Loucy (cell line): ENCODE results near the gene RPL27.

Source experiments
- H2AFZ ChIP-seq: fragments of 200-600 bp; sonication (generic); 2 replicates; pipeline ENCODE4 v1.6.0; 2016; ENCODE audit warnings: antibody characterized with exemption, mild to moderate bottlenecking, low read length, moderate library complexity
- H3F3A ChIP-seq: fragments of 200-600 bp; 2 replicates; pipeline ENCODE4 v1.6.0; 2016; ENCODE audit warnings: antibody characterized with exemption, low read depth, mild to moderate bottlenecking
- H3K27me3 ChIP-seq: fragments of 200-600 bp; sonication (generic); 2 replicates; pipeline ENCODE4 v1.6.1; 2014; ENCODE audit warnings: low read length, mild to moderate bottlenecking; ENCODE audit not compliant: insufficient read depth, poor library complexity, severe bottlenecking
- H3K36me3 ChIP-seq: fragments of 200-600 bp; sonication (generic); 2 replicates; pipeline ENCODE4 v1.6.1; 2016; ENCODE audit warnings: low read length; ENCODE audit not compliant: insufficient read depth
- H3K4me1 ChIP-seq: fragments of 200-600 bp; sonication (generic); 2 replicates; pipeline ENCODE4 v1.5.1; 2014; ENCODE audit warnings: low read length, mild to moderate bottlenecking; ENCODE audit not compliant: insufficient read depth, poor library complexity, severe bottlenecking
- H3K4me2 ChIP-seq: fragments of 200-600 bp; sonication (generic); 2 replicates; pipeline ENCODE4 v1.6.0; 2014; ENCODE audit warnings: antibody characterized with exemption, low read length, low read depth, mild to moderate bottlenecking; ENCODE audit not compliant: poor library complexity, severe bottlenecking
- H3K4me3 ChIP-seq: fragments of 200-600 bp; sonication (generic); 2 replicates; pipeline ENCODE4 v1.5.1; 2014; ENCODE audit warnings: low read length, mild to moderate bottlenecking, mixed read lengths; ENCODE audit not compliant: poor library complexity, severe bottlenecking
- H3K79me2 ChIP-seq: fragments of 200-600 bp; sonication (generic); 2 replicates; pipeline ENCODE4 v1.6.1; 2014; ENCODE audit warnings: low read length; ENCODE audit not compliant: insufficient read depth
- H3K9ac ChIP-seq: fragments of 200-600 bp; sonication (generic); 2 replicates; pipeline ENCODE4 v1.6.0; 2014; ENCODE audit warnings: mild to moderate bottlenecking, low read depth, low read length, moderate library complexity; ENCODE audit not compliant: poor library complexity, severe bottlenecking
- H3K9me2 ChIP-seq: fragments of 200-600 bp; sonication (generic); replicated peaks from 2 replicates; pipeline ENCODE4 v1.6.1; 2016; ENCODE audit warnings: low read depth, low read length, mixed read lengths
- H3K9me3 ChIP-seq: fragments of 200-600 bp; sonication (generic); 2 replicates; pipeline ENCODE4 v1.6.1; 2014; ENCODE audit warnings: mild to moderate bottlenecking, antibody characterized with exemption, low read length, low read depth; ENCODE audit not compliant: insufficient read depth
- H4K20me1 ChIP-seq: fragments of 200-600 bp; sonication (generic); 2 replicates; pipeline ENCODE4 v1.6.0; 2014; ENCODE audit warnings: antibody characterized with exemption, low read length, mild to moderate bottlenecking; ENCODE audit not compliant: insufficient read depth, poor library complexity, severe bottlenecking
- EZH2phosphoT487 ChIP-seq: fragments of 200-600 bp; IDR thresholded peaks from 2 replicates; pipeline ENCODE4 v1.6.1; 2018; ENCODE audit warnings: antibody characterized with exemption, mild to moderate bottlenecking, moderate library complexity, borderline replicate concordance
- TF ChIP-seq, protein P1 (sequence below): fragments of 200-600 bp; sonication (generic); conservative IDR thresholded peaks from 2 replicates; pipeline ENCODE4 v1.5.1; 2014; ENCODE audit warnings: mild to moderate bottlenecking, antibody characterized with exemption, low read length

The RPL27 gene

DNA sequence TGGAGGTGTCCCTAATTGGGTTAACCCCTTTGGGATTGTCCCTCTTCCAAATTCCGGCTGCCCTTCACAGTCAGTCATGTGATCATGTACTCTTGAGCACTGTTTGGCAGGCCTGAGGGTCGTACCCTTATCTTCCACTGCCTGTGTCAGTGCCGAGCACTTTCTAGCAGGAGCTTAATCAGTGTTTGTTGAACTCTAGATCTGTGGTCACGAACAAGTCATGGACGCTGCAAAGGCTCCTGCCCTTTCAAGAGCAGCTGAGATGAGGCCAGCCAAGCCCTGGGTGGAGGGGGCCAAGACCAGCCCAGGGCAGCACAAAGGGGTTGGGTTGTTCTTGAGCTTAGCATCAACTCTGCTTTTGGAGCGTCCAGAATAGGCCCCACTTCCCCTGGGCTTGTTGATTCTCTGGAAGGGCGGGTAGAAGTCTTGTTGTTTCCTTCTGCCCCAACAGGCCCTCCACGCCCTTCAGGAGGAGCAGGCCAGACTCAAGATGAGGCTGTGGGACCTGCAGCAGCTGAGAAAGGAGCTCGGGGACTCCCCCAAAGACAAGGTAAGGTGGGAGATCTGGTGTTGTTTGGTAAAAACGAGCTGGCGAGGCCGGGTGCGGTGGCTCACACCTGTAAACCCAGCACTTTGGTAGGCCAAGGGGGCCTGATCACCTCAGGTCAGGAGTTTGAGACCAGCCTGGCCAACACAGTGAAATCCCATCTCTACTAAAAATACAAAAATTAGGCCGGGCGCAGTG is 13.7 kb downstream of the RPL27 start:
- H3K9ac ChIP-seq: no peak overlapping the region
- TF ChIP-seq EZH2phosphoT487: no peak
- TF ChIP-seq, protein P1, sequence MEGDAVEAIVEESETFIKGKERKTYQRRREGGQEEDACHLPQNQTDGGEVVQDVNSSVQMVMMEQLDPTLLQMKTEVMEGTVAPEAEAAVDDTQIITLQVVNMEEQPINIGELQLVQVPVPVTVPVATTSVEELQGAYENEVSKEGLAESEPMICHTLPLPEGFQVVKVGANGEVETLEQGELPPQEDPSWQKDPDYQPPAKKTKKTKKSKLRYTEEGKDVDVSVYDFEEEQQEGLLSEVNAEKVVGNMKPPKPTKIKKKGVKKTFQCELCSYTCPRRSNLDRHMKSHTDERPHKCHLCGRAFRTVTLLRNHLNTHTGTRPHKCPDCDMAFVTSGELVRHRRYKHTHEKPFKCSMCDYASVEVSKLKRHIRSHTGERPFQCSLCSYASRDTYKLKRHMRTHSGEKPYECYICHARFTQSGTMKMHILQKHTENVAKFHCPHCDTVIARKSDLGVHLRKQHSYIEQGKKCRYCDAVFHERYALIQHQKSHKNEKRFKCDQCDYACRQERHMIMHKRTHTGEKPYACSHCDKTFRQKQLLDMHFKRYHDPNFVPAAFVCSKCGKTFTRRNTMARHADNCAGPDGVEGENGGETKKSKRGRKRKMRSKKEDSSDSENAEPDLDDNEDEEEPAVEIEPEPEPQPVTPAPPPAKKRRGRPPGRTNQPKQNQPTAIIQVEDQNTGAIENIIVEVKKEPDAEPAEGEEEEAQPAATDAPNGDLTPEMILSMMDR: no peak
- H3K4me3 ChIP-seq: no peak overlapping the region
- H3K4me1 ChIP-seq: no peaks in the 10 kb centered on the region
- no peaks in the 10 kb centered on the region for H3F3A ChIP-seq
- H3K9me2 ChIP-seq: no peaks in the 10 kb centered on the region
- no peaks in the 10 kb centered on the region for H4K20me1 ChIP-seq
- H3K4me2 ChIP-seq: no peak overlapping the region
- H3K9me3 ChIP-seq: no peaks in the 10 kb centered on the region
- no peak overlapping the region for H2AFZ ChIP-seq
- no peaks in the 10 kb centered on the region for H3K27me3 ChIP-seq
- H3K36me3 ChIP-seq: peaks cover 23% of the 10 kb centered on the region; the same call in 1 of the 2 replicates
- H3K79me2 ChIP-seq: peaks cover 5% of the 10 kb centered on the region; the same call in 1 of the 2 replicates

DNA sequence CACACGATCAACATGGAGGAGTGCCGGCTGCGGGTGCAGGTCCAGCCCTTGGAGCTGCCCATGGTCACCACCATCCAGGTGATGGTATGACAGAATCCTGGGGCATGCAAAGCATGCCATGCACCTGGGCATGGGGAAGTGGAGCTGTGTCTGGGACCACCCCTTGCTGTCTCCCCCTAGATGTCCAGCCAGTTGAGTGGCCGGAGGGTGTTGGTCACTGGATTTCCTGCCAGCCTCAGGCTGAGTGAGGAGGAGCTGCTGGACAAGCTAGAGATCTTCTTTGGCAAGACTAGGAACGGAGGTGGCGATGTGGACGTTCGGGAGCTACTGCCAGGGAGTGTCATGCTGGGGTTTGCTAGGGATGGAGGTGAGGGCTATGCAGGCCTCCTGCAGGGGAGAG is 15.1 kb downstream of the RPL27 start:
- Histone ChIP-seq H3K79me2 (peaks cover 12% of the 10 kb centered on the region; the same call in 1 of the 2 replicates), H3F3A (no peaks in the 10 kb centered on the region), H3K4me1 (peaks cover 3% of the 10 kb centered on the region), H4K20me1 (no peaks in the 10 kb centered on the region), H3K9me2 (no peaks in the 10 kb centered on the region), H3K27me3 (no peaks in the 10 kb centered on the region), H3K4me3 (no peak overlapping the region), H3K36me3 (peaks cover 27% of the 10 kb centered on the region; the same call in 1 of the 2 replicates), H3K9me3 (no peaks in the 10 kb centered on the region), H3K4me2 (no peak overlapping the region), H2AFZ (no peak overlapping the region), H3K9ac (no peak overlapping the region)
- TF ChIP-seq, protein P1: no peak
- TF ChIP-seq EZH2phosphoT487: no peak

DNA sequence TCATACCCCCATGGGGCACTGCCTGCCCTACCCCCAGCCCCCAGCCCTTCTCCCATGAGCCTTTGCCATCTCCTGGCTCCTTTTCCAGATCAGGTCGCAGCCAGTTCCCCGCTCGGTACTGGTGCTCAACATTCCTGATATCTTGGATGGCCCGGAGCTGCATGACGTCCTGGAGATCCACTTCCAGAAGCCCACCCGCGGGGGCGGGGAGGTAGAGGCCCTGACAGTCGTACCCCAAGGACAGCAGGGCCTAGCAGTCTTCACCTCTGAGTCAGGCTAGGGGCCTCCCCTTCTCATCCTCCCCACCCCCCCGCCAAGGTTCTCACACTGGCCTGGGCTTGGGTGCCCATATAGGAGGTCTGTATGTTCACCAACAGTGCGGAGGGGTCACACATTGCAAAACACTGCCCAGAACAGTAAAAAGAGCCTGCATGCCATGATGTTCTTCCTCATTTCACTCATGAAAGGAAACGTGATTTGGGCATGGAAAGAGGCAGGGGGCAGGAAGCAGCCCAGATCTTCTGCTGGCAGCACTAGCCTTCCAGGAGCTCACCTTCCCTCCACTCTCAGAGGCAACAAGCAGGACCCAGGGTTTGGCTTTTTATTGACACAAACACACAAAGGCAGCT is 15.9 kb downstream of the RPL27 start:
- no peaks in the 10 kb centered on the region for H3K9me2 ChIP-seq
- H3K36me3 ChIP-seq: peaks cover 27% of the 10 kb centered on the region; the same call in 1 of the 2 replicates
- H3F3A ChIP-seq: no peaks in the 10 kb centered on the region
- H3K4me1 ChIP-seq: peaks cover 12% of the 10 kb centered on the region
- peaks cover 7% of the 10 kb centered on the region for H4K20me1 ChIP-seq
- no peaks in the 10 kb centered on the region for H3K27me3 ChIP-seq
- TF ChIP-seq, protein P1: no peak
- TF ChIP-seq EZH2phosphoT487: no peak
- H3K9ac ChIP-seq: no peak overlapping the region
- no peak overlapping the region for H3K4me2 ChIP-seq
- no peak overlapping the region for H2AFZ ChIP-seq
- no peaks in the 10 kb centered on the region for H3K9me3 ChIP-seq
- H3K4me3 ChIP-seq: no peak overlapping the region
- peaks cover 20% of the 10 kb centered on the region; the same call in 1 of the 2 replicates for H3K79me2 ChIP-seq
